GM23248 (cell line): Measurements from ENCODE around the gene GJA9. TPM values are rescaled to one million over a fixed set of nuclear protein-coding genes. Genes with fewer than 3 reads are reported as not detected.
A peak's percentile ranks its signal among the peaks of the same experiment; 100 is the strongest.

ENCODE experiments used
- DNase-seq: peaks from one replicate; pipeline ENCODE4 v3.0.0-alpha.2; 2015
- H2AFZ ChIP-seq: fragments of 200-600 bp; sonication (generic); 2 replicates; pipeline ENCODE4 v1.6.1; 2016; ENCODE audit warnings: antibody characterized with exemption
- H3F3A ChIP-seq: fragments of 200-600 bp; sonication (generic); 2 replicates; pipeline ENCODE4 v1.6.1; 2016; ENCODE audit warnings: mild to moderate bottlenecking, antibody characterized with exemption, mixed run types; ENCODE audit not compliant: insufficient read depth
- H3K27ac ChIP-seq: fragments of 200-600 bp; sonication (generic); 2 replicates; pipeline ENCODE4 v1.5.1; 2016; ENCODE audit warnings: mild to moderate bottlenecking
- H3K27me3 ChIP-seq: fragments of 200-600 bp; sonication (generic); replicated peaks from 2 replicates; pipeline ENCODE4 v1.6.1; 2016; ENCODE audit warnings: mild to moderate bottlenecking; ENCODE audit not compliant: insufficient read depth
- H3K36me3 ChIP-seq: fragments of 200-600 bp; sonication (generic); 2 replicates; pipeline ENCODE4 v1.6.1; 2016; ENCODE audit warnings: low read depth, mild to moderate bottlenecking
- H3K4me1 ChIP-seq: fragments of 200-600 bp; sonication (generic); 2 replicates; pipeline ENCODE4 v1.6.1; 2016; ENCODE audit warnings: mild to moderate bottlenecking; ENCODE audit not compliant: insufficient read depth
- H3K4me2 ChIP-seq: fragments of 200-600 bp; sonication (generic); one replicate; pipeline ENCODE4 v1.6.1; 2016; ENCODE audit warnings: mild to moderate bottlenecking; ENCODE audit not compliant: unreplicated experiment
- H3K4me3 ChIP-seq: fragments of 200-600 bp; sonication (generic); 2 replicates; pipeline ENCODE4 v1.5.1; 2016; ENCODE audit warnings: mild to moderate bottlenecking
- H3K79me2 ChIP-seq: fragments of 200-600 bp; sonication (generic); 2 replicates; pipeline ENCODE4 v1.6.1; 2016; ENCODE audit warnings: mild to moderate bottlenecking; ENCODE audit not compliant: insufficient read depth
- H3K9ac ChIP-seq: fragments of 200-600 bp; sonication (generic); 2 replicates; pipeline ENCODE4 v1.6.1; 2016; ENCODE audit warnings: mild to moderate bottlenecking
- H3K9me2 ChIP-seq: fragments of 200-600 bp; sonication (generic); 2 replicates; pipeline ENCODE4 v1.6.1; 2016; ENCODE audit warnings: mixed run types, mild to moderate bottlenecking, moderate library complexity; ENCODE audit not compliant: insufficient read depth
- H3K9me3 ChIP-seq: fragments of 200-600 bp; sonication (generic); one replicate; pipeline ENCODE4 v1.6.1; 2017; ENCODE audit warnings: low read depth
- H4K20me1 ChIP-seq: fragments of 200-600 bp; sonication (generic); 2 replicates; pipeline ENCODE4 v1.6.0; 2016; ENCODE audit not compliant: insufficient read depth
- EZH2 ChIP-seq: fragments of 200-600 bp; sonication (generic); IDR thresholded peaks from 2 replicates; pipeline ENCODE4 v1.6.1; 2018; ENCODE audit warnings: antibody characterized with exemption, mild to moderate bottlenecking; ENCODE audit not compliant: insufficient read depth, poor library complexity, severe bottlenecking
- EZH2phosphoT487 ChIP-seq: fragments of 200-600 bp; sonication (generic); IDR thresholded peaks from 2 replicates; pipeline ENCODE4 v1.6.1; 2018; ENCODE audit warnings: antibody characterized with exemption, moderate library complexity, mild to moderate bottlenecking, low read depth; ENCODE audit not compliant: insufficient read depth
- WGBS, 2 experiments: methylation state at CpG; one replicate each; pipeline ENCODE4 v1.1.6; 2015 to 2017; ENCODE audit warnings: low lambda C conversion rate in 2 of 2, low coverage in 1 of 2; ENCODE audit errors: missing lambda C conversion rate in 2 of 2; 5-methylcytosine and 5-hydroxymethylcytosine counted together
- in situ Hi-C: fragments of 300-500 bp; cut with MboI; formaldehyde crosslinking; loops from 2 replicates; pipeline ENCODE4 v1.15.0; 2020
- polyA plus RNA-seq: library from polyadenylated mRNA; unstranded; fragments of >200 nt; fragmentation: Nextera tagmentation; extraction: Ambion mirVana; gene quantifications from 2 replicates; pipeline ENCODE4 v1.2.1, GENCODE V29; 2016
- total RNA-seq: library from RNA; depleted of rRNA; stranded (reverse); fragments of >200 nt; shearing (Covaris generic); gene quantifications from 2 replicates; pipeline ENCODE4 v1.2.3, GENCODE V29; 2014

Gene GJA9
- total and polyA plus RNA-seq, 2 experiments from 2014 or later: 0.11 TPM; not detected in 1

DNA sequence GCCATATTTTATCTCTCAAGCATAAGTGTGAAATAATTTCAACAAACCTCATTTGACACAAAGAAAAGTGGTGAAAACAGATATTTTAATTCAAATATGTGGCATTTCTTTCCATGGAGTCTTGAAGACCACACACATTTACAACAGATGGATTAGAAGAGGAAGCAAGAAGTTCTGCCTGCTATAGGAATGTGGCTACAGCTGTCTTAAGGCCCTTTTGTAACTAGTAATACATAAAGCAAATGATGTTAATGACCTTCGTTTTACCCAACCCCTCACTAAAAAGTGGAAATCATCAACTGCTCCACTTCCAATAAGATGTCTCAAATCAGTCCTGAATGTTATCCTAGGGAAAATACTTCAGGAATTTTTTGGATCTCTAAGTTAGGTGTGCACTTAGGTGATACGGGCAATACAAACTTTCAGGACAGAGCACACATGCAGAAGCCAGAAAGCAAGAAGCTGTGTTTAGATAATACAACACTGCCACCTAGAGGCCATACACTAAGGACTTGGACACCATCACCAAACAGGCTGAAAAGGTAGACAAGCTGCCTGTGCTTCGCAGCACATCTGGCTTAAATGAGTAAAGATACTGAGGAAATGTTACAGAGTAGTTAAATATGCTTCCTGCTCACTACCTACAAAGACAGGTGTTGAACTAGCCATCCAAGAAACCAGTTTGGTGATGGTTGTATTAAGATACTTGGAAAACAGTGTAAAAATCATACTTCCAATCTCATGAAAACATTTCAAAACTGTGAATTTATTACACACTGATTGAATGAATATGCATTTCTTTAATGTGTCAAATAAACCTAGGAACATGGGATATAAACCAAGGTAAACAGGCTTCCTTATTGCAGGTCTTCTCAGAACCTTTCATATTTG is 46.2 kb downstream of the GJA9 start:
- peaks cover 17% of the 10 kb centered on the region; the same call in 1 of the 2 replicates for H3K27me3 ChIP-seq
- no peak overlapping the region for H3K9ac ChIP-seq
- H3K4me3 ChIP-seq: no peak overlapping the region
- H3F3A ChIP-seq: peaks cover 13% of the 10 kb centered on the region; the same call in 1 of the 2 replicates
- DNase-seq: peak; percentile 85
- no peak overlapping the region for H2AFZ ChIP-seq
- H3K4me2 ChIP-seq: no peak overlapping the region
- H3K4me1 ChIP-seq: no peaks in the 10 kb centered on the region
- TF ChIP-seq EZH2 (no peak), EZH2phosphoT487 (no peak)
- H3K27ac ChIP-seq: no peak overlapping the region
- peaks cover 10% of the 10 kb centered on the region for H3K36me3 ChIP-seq
- no peaks in the 10 kb centered on the region for H4K20me1 ChIP-seq
- no peaks in the 10 kb centered on the region for H3K9me2 ChIP-seq
- in situ Hi-C loops: no loop called here
- WGBS, 2 experiments: 10 to 11% methylated on average over 3 of the region's 3 CpGs
- H3K9me3 ChIP-seq: no peaks in the 10 kb centered on the region
- H3K79me2 ChIP-seq: no peaks in the 10 kb centered on the region

DNA sequence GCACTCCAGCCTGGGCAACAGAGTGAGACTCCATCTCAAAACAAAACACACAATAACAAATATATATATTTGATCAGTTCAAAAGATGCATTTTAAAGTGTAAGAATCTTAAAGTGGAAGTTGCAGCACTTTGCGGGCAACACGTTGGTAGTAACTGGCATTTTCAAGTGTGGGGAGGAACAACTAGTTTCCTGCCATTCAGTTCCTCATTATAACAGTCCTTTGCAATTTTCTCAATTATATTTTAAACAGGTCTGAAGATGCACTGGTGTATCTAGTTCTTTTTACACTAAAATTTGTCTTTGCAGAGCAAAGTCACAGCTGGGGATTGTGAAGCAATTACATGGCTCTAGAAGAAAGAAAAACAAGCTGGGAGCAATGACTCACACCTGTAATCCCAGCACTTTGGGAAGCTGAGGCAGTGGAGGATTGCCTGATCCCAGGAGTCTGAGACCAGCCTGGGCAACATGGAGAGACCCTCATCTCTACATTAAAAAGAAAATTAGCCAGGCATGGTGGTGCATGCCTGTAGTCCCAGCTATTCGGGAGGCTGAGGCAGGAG is 47.1 kb downstream of the GJA9 start:
- Histone ChIP-seq H3K4me2 (no peak overlapping the region), H3K4me3 (no peak overlapping the region), H3K79me2 (no peaks in the 10 kb centered on the region), H3K27ac (no peak overlapping the region), H3K9me2 (no peaks in the 10 kb centered on the region), H3F3A (peaks cover 13% of the 10 kb centered on the region; the same call in 1 of the 2 replicates), H3K9me3 (no peaks in the 10 kb centered on the region), H3K9ac (no peak overlapping the region), H3K27me3 (peaks cover 26% of the 10 kb centered on the region), H2AFZ (no peak overlapping the region), H3K4me1 (no peaks in the 10 kb centered on the region), H4K20me1 (no peaks in the 10 kb centered on the region), H3K36me3 (peaks cover 10% of the 10 kb centered on the region)
- no peak for TF ChIP-seq EZH2phosphoT487
- no peak for TF ChIP-seq EZH2
- no peak for DNase-seq
- WGBS, 2 experiments: 76 to 85% methylated on average over 3 of the region's 3 CpGs
- in situ Hi-C loops: no loop called here

DNA sequence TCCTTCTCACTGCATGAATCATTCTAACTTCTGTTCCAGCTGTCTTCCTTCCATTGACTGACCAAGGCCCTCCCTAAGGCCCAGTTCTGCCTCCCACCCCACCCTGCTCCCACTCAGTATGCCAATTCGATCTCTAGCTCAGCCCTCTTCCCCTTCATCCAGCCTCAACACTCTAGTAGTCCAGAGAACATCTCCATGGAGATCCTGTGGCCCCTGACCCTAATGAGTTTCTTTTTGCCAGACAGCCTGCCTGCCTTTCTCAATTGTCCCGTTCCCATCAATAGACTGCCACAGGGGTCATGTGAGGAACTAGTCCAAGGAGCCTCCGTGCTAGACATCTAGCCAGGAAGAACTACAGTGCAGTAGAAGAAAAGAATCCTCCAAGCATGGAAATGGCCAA is 48.2 kb downstream of the GJA9 start:
- Histone ChIP-seq H3K4me1 (no peaks in the 10 kb centered on the region), H3K9ac (no peak overlapping the region), H3K36me3 (peaks cover under 1% of the 10 kb centered on the region; the same call in 1 of the 2 replicates), H3K9me2 (no peaks in the 10 kb centered on the region), H3K27ac (no peak overlapping the region), H3F3A (peaks cover 13% of the 10 kb centered on the region; the same call in 1 of the 2 replicates), H3K27me3 (peaks cover 32% of the 10 kb centered on the region), H4K20me1 (no peaks in the 10 kb centered on the region), H3K79me2 (no peaks in the 10 kb centered on the region), H3K4me3 (no peak overlapping the region), H3K4me2 (no peak overlapping the region), H2AFZ (no peak overlapping the region), H3K9me3 (no peaks in the 10 kb centered on the region)
- WGBS, 2 experiments: 35 to 37% methylated on average over 3 of the region's 3 CpGs
- in situ Hi-C loops: no loop called here
- TF ChIP-seq EZH2: no peak
- TF ChIP-seq EZH2phosphoT487: no peak
- no peak for DNase-seq

DNA sequence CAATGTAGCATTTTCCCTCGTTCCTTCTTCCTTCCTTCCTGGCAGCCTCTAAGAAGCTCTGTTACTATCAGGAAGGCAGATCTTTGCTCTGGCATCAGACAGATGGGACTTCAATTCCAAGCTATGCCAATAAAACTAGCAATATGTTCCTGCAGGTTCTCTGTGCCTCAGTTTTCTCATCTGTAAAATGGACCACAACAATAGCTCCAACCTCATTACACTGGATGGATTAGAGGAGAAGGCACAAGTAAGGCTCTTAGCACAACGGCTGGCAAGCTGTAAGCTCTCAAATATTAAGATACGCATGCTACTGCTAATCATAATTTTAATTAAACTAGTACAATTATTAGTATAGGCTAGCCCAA is 49.0 kb downstream of the GJA9 start:
- Histone ChIP-seq H3K27ac (no peak overlapping the region), H3K36me3 (no peaks in the 10 kb centered on the region), H4K20me1 (no peaks in the 10 kb centered on the region), H3K79me2 (no peaks in the 10 kb centered on the region), H3K9ac (no peak overlapping the region), H3K4me3 (no peak overlapping the region), H3K9me3 (no peaks in the 10 kb centered on the region), H3K27me3 (peaks cover 39% of the 10 kb centered on the region), H2AFZ (no peak overlapping the region), H3K9me2 (no peaks in the 10 kb centered on the region), H3F3A (peaks cover 12% of the 10 kb centered on the region; the same call in 1 of the 2 replicates), H3K4me1 (no peaks in the 10 kb centered on the region), H3K4me2 (no peak overlapping the region)
- 68% methylated on average over 3 of the region's 3 CpGs for WGBS, 2 experiments
- DNase-seq: no peak
- in situ Hi-C loops: no loop called here
- TF ChIP-seq EZH2 (no peak), EZH2phosphoT487 (no peak)
